ENCODE data around the gene TRIL.

TRIL gene

GRCh38 chr7:28983396-28984190 lies 25.5 kb upstream of the TRIL start:
- in situ Hi-C loops (cut with HindIII; ENCODE audit: low sequenced_read_pairs), result no loop called here

DNA sequence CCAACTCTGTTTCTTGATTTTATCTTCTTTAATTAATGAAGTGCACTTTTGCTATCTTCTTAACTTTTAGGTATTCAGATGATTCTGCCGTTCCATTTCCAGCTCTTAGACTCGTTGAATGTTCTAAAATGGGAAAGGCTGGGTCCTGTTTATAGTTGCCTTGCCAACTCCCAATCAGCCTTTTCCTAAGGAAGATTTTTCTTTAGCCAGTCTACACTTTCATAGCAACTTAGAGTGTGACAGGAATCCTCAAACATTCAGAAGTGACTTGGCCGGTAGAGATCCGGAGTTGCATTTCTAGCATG lies 23.0 kb upstream of the TRIL start:
- in situ Hi-C loops (cut with HindIII; ENCODE audit: low sequenced_read_pairs), result no loop called here

DNA sequence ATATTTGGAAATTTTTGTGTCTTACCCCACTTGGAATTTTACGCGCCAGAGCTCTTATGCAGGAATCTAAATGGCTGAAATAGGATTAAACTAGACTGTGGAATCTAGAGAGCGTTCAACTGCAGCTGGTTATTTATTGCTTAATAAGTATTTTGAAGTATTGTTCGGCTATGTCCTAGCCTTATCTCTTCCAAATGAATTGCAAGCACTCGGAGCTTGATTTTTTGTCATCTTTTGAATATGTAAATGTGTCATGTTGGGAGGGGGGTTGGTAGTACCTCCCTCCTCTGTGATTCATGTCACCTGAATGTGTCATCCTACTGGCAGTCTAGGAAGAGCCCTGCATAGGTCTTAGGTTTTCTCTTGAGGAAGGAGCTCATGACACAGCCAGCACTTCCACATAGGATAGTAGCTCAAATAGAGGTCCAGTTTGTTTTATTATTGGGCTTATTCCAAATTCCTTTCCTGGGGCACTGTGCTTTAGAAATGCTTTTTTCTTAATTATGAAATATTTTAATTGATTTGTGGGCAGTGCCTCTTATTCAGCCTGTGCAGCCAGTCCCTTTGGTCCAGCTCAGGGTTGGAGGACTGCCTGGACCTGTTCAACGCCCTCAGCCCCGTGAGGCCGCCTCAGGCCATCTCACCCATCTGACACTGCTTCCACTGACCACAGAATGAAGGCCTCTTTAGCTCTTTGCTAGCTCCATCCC lies 22.5 kb upstream of the TRIL start:
- in situ Hi-C loops (cut with HindIII; ENCODE audit: low sequenced_read_pairs), result no loop called here

- in situ Hi-C loops (cut with HindIII; ENCODE audit: low sequenced_read_pairs), result no loop called here
Observed at GRCh38 chr7:28979776-28980175, 21.6 kb upstream of the TRIL start.

GRCh38 chr7:28977881-28978280 lies 19.8 kb upstream of the TRIL start:
- in situ Hi-C loops (cut with HindIII; ENCODE audit: low sequenced_read_pairs), result no loop called here

DNA sequence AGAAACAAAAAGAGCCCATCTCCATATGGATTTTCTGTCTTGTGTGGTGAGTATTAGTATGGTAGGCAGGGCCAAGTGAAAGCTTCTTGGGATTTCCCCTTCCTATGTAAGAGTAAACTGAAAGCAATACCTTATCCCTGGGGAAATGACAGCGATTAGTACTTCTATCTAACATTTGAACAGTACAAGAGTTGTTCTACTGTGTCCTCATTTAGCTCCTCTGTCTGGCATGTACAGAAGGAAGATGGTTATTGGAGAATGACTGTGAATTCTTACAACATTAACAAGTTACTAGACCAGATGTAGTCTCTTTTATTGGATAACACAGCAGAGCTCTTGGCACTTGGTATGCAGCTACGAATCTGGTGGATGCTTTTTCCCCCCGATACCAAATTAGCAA lies 17.9 kb upstream of the TRIL start:
- in situ Hi-C loops (cut with HindIII; ENCODE audit: low sequenced_read_pairs), result no loop called here

GRCh38 chr7:28973591-28973990 lies 15.5 kb upstream of the TRIL start:
- in situ Hi-C loops (cut with HindIII; ENCODE audit: low sequenced_read_pairs), result no loop called here

DNA sequence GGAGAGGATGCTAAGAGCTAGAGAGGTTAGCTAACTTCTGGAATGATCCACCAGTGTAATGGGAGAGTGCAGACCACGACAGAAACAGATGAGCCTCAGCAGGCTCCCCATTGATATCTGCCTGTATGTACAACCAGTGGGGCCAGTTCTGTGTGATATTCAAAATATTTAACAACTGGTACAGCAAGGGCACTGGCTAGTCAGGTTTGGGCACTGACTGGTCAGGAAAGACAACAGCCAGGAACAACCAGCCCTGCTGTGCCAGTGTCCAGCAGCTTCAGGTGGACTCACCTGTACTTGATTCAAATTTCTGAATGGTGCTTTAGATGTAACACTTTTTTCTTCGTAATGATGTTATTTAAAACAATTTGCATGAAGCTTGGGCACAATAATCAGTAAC lies 5.9 kb upstream of the TRIL start:
- in situ Hi-C loops (cut with HindIII; ENCODE audit: low sequenced_read_pairs), result no loop called here

GRCh38 chr7:28961972-28962371 lies 3.8 kb upstream of the TRIL start:
- in situ Hi-C loops (cut with HindIII; ENCODE audit: low sequenced_read_pairs), result no loop called here

DNA sequence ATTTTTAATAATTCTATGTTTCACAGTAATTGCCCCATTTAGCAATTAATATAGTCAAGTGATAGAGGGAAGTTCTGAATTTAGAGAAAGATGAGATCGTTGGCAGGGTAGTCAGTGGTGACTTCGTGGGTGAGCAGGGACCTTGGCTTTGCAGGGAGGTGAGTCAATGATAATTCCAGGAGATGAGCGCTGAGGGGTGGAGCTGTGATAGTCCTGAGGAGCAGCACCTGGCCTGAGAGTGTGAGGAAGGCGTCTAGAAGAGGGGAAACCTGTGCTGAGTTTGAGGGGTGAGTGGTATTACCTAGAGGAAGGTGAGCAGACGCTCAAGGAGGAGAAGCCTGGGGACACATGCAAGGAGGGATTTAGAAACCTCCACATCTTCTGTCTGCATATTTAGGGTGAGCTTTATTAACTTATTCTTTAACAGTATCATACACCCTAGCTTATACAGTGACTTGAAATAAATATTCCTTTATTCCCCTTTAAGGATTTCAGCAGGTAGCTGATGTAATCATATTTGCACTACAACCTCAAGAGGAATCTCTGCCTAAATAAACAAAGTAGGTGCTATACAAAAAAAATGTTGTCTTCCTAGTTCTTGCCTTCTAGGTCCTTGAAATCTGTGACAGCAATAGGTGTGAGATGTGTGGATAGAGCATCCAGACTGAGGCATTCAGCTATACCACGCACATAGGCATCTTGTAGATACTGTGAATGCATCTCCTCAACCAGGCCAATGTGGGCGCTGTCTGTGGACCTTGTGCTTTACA lies 2.1 kb upstream of the TRIL start:
- in situ Hi-C loops (cut with HindIII; ENCODE audit: low sequenced_read_pairs), result no loop called here

DNA sequence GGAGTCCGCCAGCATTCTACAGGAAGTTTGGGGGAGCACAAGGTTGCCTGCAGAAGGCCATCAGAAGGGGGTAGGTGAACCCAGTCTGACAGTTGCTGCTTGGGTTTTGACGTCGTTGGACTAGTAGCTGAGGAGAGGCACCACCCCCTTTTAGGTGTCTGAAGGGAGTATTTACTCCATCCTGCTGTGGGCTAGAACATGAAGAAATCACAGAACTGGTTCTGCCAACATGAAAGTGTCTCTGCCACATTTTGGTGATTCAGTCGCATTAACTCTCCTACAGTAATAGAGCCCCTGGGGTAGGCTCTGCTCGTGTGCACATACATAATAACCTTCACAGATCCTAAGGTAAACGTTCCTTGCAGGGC lies 834 bp upstream of the TRIL start:
- in situ Hi-C loops (cut with HindIII; ENCODE audit: low sequenced_read_pairs), result no loop called here

- in situ Hi-C loops (cut with HindIII; ENCODE audit: low sequenced_read_pairs), result no loop called here
Observed at GRCh38 chr7:28957751-28958234, 337 bp downstream of the TRIL start.

DNA sequence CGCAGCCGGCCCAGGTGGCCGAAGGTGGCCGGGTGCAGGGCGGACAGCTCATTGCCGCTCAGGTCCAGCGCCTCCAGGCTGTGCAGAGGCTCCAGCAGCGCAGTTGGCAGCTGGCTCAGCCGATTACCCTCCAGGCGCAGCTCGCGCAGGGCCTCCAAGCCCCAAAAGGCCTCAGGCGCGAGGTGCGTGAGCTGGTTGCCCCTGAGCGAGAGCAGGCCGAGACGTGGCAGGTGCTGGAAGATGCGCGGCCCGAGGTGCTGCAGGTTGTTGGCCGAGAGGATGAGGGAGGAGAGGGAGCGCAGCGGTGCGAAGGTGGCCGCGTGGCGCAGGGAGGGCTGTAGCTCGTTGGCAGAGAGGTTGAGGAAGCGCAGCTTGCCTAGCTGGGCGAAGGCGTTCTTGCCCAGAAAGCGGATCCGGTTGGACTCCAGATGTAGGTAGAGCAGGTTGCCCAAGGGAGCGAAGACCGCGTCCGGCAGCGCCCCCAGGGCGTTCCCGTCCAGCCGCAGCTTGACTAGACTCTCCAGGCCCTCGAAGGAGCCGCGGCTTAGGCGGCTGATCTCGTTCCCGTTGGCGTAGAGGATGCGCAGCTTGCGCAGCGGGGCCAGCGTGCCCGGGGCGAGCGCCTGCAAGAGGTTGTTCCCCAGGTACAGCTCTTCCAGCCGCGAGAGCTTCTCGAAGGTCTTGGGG lies 923 bp downstream of the TRIL start:
- in situ Hi-C loops (cut with HindIII; ENCODE audit: low sequenced_read_pairs), result no loop called here

DNA sequence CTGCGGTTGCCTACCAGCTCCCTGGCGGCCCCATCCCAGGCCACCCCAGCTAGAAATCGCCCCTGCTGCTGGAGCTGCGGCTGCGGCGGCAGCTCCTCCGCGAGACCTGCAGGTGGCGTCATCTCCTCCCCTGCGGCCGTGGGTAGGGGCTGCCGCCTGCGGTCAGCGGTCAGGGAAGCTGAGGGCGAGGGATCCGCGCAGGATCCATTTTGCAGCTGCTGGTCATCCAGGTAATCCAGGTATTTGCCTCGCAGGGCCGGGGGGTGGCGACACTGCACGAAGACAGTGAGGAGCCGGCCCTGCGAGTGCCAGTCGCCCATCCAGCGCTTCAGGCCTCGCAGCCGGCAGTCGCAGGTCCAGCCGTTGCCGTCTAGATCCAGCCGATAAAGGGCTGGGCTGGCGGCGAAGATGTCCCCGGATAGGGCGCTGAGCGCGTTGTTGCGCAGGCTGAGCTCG lies 1.5 kb downstream of the TRIL start:
- in situ Hi-C loops (cut with HindIII; ENCODE audit: low sequenced_read_pairs), result no loop called here

DNA sequence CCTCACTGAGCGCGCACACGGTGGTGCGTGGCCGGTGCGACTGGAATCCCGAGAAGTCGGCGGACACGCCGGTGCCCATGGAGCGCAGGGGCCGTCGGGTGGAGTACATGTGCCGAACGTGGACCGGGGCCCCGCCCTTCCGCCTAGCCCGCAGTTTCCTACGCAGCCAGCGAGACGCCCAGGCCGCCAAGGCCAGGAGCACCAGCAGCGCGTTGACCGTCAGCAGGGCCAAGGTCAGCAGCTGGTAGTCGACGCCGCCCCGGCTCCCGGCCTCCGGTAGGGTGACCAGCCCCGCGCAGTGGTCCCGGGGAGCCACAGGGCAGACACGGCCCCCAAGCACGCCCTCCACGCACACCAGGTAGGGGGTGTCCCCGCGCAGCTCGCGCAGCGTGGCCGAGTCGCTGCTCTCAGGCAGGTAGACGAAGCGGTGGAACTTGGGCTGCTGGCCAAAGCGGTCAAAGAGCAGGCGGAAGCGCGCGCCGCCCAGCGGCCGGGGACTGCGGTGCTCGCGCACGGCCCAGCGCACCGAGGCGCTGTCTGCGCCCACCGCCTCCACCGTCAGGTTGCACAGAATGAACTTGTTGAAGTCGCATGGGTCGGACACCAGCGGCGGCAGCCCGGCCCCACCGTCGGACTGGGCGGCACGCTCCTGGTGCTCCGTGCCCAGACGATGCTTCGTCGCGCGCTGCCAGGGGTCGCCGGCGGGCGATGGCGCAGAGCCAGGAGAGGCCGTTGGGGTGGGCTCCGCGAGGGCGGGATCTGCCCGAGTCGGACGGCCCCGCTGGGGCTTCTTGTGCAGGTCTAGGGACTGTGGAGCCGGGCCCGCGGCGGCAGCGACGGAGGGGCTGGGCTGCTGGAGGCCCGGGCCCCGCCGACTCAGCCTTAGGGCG lies 2.2 kb downstream of the TRIL start:
- in situ Hi-C loops (cut with HindIII; ENCODE audit: low sequenced_read_pairs), result no loop called here

DNA sequence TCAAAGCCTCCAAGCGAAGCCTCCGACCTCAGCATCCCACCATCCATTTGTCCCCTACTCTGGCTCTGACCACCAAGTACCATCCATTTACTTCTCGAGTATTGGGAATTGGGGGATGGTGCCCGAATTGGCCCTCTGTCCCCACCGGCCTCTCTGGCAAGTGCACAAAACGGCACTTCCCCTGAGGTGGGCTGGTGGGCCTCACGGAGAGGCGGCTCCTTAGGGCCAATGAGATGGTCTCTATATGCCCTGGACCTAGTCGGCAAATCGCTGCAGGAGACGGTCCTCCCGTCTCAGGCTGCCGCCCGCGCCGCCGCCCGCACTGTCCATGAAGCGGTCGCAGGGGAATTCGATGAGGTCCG lies 2.8 kb downstream of the TRIL start:
- in situ Hi-C loops (cut with HindIII; ENCODE audit: low sequenced_read_pairs), result no loop called here

GRCh38 chr7:28954946-28955345 lies 3.2 kb downstream of the TRIL start:
- in situ Hi-C loops (cut with HindIII; ENCODE audit: low sequenced_read_pairs), result no loop called here

DNA sequence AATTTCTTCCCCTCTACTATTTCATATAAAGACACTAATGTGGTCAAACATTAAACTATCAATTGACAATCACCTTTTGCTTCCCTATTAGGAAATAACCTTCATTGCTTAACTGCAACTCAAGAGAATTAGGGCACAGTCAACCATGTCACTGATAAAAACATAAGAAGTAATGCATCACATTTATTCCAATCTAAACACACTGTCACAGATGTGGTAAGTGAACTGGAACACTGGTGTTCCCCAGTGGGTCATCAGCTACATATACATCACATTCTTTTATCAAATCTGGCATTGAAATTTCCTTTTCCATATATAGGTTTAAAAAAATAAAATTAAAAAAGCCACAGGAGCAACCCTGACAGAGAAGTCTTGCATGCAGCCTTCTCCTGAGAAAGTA lies 3.7 kb downstream of the TRIL start:
- in situ Hi-C loops (cut with HindIII; ENCODE audit: low sequenced_read_pairs), result no loop called here

DNA sequence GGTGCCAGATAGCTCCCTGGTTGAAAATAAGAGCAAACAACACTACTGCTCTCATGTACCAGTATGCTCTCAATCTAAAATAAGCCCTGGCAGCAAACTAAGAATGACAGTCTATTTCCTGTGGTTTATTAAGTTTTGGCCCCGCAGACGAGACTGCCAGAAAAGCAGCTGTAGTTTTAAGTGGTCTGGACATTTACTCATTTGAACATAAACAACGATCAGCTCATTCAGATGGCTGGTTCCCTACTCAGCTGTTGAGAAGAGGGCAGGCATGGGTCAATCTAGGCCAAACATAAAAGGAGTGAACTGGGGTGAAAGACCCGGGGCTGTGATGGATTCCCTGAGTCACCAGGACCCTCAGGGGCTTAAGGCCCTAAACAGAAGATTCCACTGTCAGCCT lies 4.5 kb downstream of the TRIL start:
- in situ Hi-C loops (cut with HindIII; ENCODE audit: low sequenced_read_pairs), result no loop called here

- in situ Hi-C loops (cut with HindIII; ENCODE audit: low sequenced_read_pairs), result no loop called here
Observed at GRCh38 chr7:28942168-28942567, 16.0 kb downstream of the TRIL start.

Measured in DLD1 (cell line).